Activated CD8-positive, alpha-beta T cell treated with anti-CD3 and anti-CD28 coated beads for 36 hours (primary cell): ENCODE measurements around the gene SAMD4A. TPM values are rescaled to one million over a fixed set of nuclear protein-coding genes. Genes with fewer than 3 reads are reported as not detected.

Source experiments
- ATAC-seq: fragments of 200-7000 bp; cut with Tn5 transposase; one replicate; pipeline ENCODE4 v1.10.0; 2021; ENCODE audit warnings: mild to moderate bottlenecking, moderate library complexity
- CTCF ChIA-PET: fragments of 350-600 bp; sonication (Branson Sonifier 250); formaldehyde crosslinking; loops from one replicate; lab custom pipeline; 2021; ENCODE audit warnings: antibody characterized with exemption; lab: Charles Lee
- POLR2A ChIA-PET: fragments of 350-600 bp; sonication (Branson Sonifier 250); formaldehyde crosslinking; loops from one replicate; lab custom pipeline; 2021; ENCODE audit warnings: antibody characterized with exemption; lab: Charles Lee
- DNase-seq: peaks from one replicate; pipeline ENCODE4 v3.0.0-alpha.2; 2020
- H3K27ac Mint-ChIP-seq: one replicate; pipeline ENCODE4 v1.8.0; 2021; ENCODE audit warnings: mild to moderate bottlenecking, mixed read lengths
- H3K27me3 Mint-ChIP-seq: one replicate; pipeline ENCODE4 v1.8.0; 2021; ENCODE audit warnings: mixed read lengths
- H3K36me3 Mint-ChIP-seq: one replicate; pipeline ENCODE4 v1.8.0; 2021; ENCODE audit warnings: low read depth, mixed read lengths
- H3K4me1 Mint-ChIP-seq: one replicate; pipeline ENCODE4 v1.8.0; 2021; ENCODE audit warnings: low read depth, mixed read lengths
- H3K4me3 Mint-ChIP-seq: one replicate; pipeline ENCODE4 v1.8.0; 2021; ENCODE audit warnings: mild to moderate bottlenecking, moderate library complexity, mixed read lengths
- H3K9me3 Mint-ChIP-seq: one replicate; pipeline ENCODE4 v1.8.0; 2021; ENCODE audit warnings: mixed read lengths
- intact Hi-C: fragments of 100-400 bp; cut with micrococcal nuclease; formaldehyde crosslinking; loops from one replicate; pipeline ENCODE4 v1.10.0; 2022
- total RNA-seq, 2 experiments: library from RNA; stranded (reverse); gene quantifications; one replicate each; pipeline ENCODE4 v1.2.3, GENCODE V29; 2021
- TF ChIP-seq, protein P1 (sequence below): fragments of 200-600 bp; IDR thresholded peaks from one replicate; pipeline ENCODE4 v1.8.0; 2022; ENCODE audit warnings: antibody characterized with exemption, mild to moderate bottlenecking

Gene SAMD4A
- total RNA-seq, 2 experiments from 2014 or later, result 4.5 to 4.9 TPM

DNA sequence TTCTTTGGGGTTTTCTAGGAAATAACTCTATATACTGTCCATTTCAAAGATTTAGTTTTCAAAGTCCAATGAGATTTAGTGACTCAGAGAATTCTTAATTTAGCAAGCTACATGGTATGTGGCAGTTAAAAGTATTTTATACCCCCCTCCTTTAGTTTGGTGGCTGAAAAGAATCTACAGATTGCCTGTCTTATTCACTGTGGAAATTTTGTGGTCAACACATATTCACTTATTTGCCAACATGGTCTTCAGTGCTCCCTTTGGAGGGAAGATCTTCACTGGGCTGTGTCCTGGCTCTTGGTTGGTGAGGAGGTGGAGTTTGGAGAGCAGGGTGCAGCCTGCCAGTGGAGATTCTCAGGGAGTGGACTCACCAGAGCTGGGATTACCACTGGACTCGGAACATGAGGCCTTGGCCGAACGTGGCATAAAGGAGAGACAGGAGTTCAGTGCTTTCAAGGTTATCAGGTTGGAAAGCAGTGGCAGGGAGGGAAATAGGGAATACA, 39.8 kb downstream of the SAMD4A start:
- ChIA-PET POLR2A (no interaction called here), CTCF (no interaction called here)
- Mint-ChIP-seq H3K4me3 (no peak overlapping the region), H3K9me3 (no peaks in the 10 kb centered on the region), H3K27me3 (peaks cover 1% of the 10 kb centered on the region), H3K27ac (no peak overlapping the region), H3K4me1 (no peaks in the 10 kb centered on the region), H3K36me3 (no peaks in the 10 kb centered on the region)
- intact Hi-C loops, result no loop called here
- ATAC-seq, result no peak
- TF ChIP-seq, protein P1, sequence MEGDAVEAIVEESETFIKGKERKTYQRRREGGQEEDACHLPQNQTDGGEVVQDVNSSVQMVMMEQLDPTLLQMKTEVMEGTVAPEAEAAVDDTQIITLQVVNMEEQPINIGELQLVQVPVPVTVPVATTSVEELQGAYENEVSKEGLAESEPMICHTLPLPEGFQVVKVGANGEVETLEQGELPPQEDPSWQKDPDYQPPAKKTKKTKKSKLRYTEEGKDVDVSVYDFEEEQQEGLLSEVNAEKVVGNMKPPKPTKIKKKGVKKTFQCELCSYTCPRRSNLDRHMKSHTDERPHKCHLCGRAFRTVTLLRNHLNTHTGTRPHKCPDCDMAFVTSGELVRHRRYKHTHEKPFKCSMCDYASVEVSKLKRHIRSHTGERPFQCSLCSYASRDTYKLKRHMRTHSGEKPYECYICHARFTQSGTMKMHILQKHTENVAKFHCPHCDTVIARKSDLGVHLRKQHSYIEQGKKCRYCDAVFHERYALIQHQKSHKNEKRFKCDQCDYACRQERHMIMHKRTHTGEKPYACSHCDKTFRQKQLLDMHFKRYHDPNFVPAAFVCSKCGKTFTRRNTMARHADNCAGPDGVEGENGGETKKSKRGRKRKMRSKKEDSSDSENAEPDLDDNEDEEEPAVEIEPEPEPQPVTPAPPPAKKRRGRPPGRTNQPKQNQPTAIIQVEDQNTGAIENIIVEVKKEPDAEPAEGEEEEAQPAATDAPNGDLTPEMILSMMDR, result no peak
- no peak for DNase-seq

- ChIA-PET POLR2A (no interaction called here), CTCF (no interaction called here)
- H3K27me3 Mint-ChIP-seq, result peaks cover 4% of the 10 kb centered on the region
- no peak overlapping the region for H3K4me3 Mint-ChIP-seq
- intact Hi-C loops, result no loop called here
- no peaks in the 10 kb centered on the region for H3K4me1 Mint-ChIP-seq
- TF ChIP-seq, protein P1, result no peak
- no peak for DNase-seq
- H3K27ac Mint-ChIP-seq, result no peak overlapping the region
- no peaks in the 10 kb centered on the region for H3K36me3 Mint-ChIP-seq
- no peaks in the 10 kb centered on the region for H3K9me3 Mint-ChIP-seq
- no peak for ATAC-seq
Observed at GRCh38 chr14:54609576-54609975, 42.6 kb downstream of the SAMD4A start.

GRCh38 chr14:54610051-54610977, 43.4 kb downstream of the SAMD4A start:
- DNase-seq, result no peak
- H3K4me1 Mint-ChIP-seq, result no peaks in the 10 kb centered on the region
- no peak overlapping the region for H3K27ac Mint-ChIP-seq
- no peaks in the 10 kb centered on the region for H3K36me3 Mint-ChIP-seq
- ChIA-PET POLR2A (no interaction called here), CTCF (interaction anchor here (1.0 to 1.1 kb wide), 3 partner anchors 15 to 60 kb away, joined by 3 to 4 read pairs (median 3); no protein-coding TSS in a partner anchor)
- no peak overlapping the region for H3K4me3 Mint-ChIP-seq
- TF ChIP-seq, protein P1, result no peak
- intact Hi-C loops, result no loop called here
- no peak for ATAC-seq
- no peaks in the 10 kb centered on the region for H3K9me3 Mint-ChIP-seq
- peaks cover 4% of the 10 kb centered on the region for H3K27me3 Mint-ChIP-seq

DNA sequence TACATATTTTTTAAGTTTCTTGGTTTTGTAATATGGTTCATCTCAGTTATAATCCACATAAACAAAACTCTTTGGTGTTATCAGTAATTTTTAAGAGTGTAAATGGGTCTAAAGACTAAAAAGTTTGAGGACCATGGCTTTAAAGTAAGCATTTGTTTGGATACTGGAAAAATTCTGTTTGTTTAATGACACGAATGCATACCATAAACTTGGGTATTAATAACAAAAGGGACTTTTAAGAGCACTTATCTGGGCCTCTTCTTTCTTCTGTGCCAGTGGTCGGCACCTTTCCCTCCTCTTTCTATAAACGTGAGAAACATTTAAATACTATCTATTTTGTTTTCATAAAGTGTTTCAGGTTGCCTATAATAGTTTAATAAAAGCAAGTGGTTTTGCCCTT, 47.4 kb downstream of the SAMD4A start:
- H3K4me1 Mint-ChIP-seq, result peaks cover 10% of the 10 kb centered on the region
- intact Hi-C loops, result no loop called here
- no peaks in the 10 kb centered on the region for H3K36me3 Mint-ChIP-seq
- no peak for ATAC-seq
- peaks cover 2% of the 10 kb centered on the region for H3K27me3 Mint-ChIP-seq
- TF ChIP-seq, protein P1, result no peak
- no peak overlapping the region for H3K27ac Mint-ChIP-seq
- no peak for DNase-seq
- POLR2A ChIA-PET, result no interaction called here
- H3K9me3 Mint-ChIP-seq, result no peaks in the 10 kb centered on the region
- CTCF ChIA-PET, result interaction anchor here (0.8 kb wide), 1 partner anchor 159 kb away, joined by 3 read pairs; no protein-coding TSS in a partner anchor
- no peak overlapping the region for H3K4me3 Mint-ChIP-seq

GRCh38 chr14:54617467-54617866, 50.5 kb downstream of the SAMD4A start:
- H3K27ac Mint-ChIP-seq, result no peak overlapping the region
- CTCF ChIA-PET, result interaction anchor here (1.9 kb wide), 1 partner anchor 51 kb away, joined by 5 read pairs; the partner anchor contains the start of gene SAMD4A

More at GRCh38 chr14:54617467-54617866, 50.5 kb downstream of the SAMD4A start:
- Mint-ChIP-seq H3K9me3 (no peaks in the 10 kb centered on the region), H3K4me3 (no peak overlapping the region), H3K36me3 (no peaks in the 10 kb centered on the region), H3K27me3 (peaks cover 2% of the 10 kb centered on the region), H3K4me1 (peaks cover 14% of the 10 kb centered on the region)
- intact Hi-C loops, result no loop called here
- TF ChIP-seq, protein P1, result no peak
- ATAC-seq (peak; percentile 83), DNase-seq (no peak)
- POLR2A ChIA-PET, result interaction anchor here (0.9 kb wide), 1 partner anchor 14 kb away, joined by 3 read pairs; no protein-coding TSS in a partner anchor
